ENCODE measurements around the gene TMEM132C. TPM values are rescaled to one million over a fixed set of nuclear protein-coding genes. Genes with fewer than 3 reads are reported as not detected.
"Not testable (repeated sequence)": the region's sequence is repeated elsewhere in the genome, so short reads cannot be mapped to it uniquely, and the experiment has no call there.

Gene TMEM132C
- total and polyA plus RNA-seq, 2 donors (not counting 3 experiments of a cell fraction or from before 2014, with no cell fraction given): not detected

DNA sequence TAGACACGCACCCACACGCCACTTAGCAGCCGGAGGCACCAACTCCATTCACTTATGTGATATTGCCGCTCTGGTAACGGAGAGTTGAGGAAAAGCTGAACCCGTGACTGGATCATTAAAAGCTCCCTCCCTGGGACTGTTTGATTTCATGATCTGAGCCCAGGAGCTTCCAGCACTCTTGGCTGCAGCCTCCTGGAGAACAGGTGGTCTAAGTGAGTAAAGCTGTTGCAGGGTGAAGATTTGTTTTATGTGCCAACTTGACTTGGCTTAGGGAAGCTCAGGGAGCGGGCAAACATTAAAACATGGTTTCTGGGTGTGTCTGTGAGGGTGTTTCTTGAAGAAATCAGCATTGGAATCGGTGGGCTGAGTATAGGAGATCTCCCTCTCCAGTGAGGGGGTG is 16.9 kb upstream of the TMEM132C start:
- TF ChIP-seq EZH2 (IDR thresholded peaks at IDR 0.05; ENCODE audit: borderline replicate concordance, low read depth, low read length, severe bottlenecking): no peak
- DNase-seq (ENCODE audit: low read depth, low spot score) (no peak), FAIRE-seq (no peak)
- H3K79me2 ChIP-seq (ENCODE audit: control insufficient read depth, insufficient read depth, low read length): no peaks in the 10 kb centered on the region
- intact Hi-C loops (cut with micrococcal nuclease): no loop called here
- no peaks in the 10 kb centered on the region for H3K9me1 ChIP-seq (replicated peaks; ENCODE audit: control insufficient read depth, extremely low read depth, insufficient read depth, low read length)
- dilution Hi-C loops (cut with MboI; ENCODE audit: extremely low pct_ligation_motif_present, low sequenced_read_pairs): no loop called here
- H3K27me3 ChIP-seq (ENCODE audit: control insufficient read depth in 2 of 2, insufficient read depth in 2 of 2, low read length in 2 of 2): no peaks in the 10 kb centered on the region
- no peak overlapping the region for H3K4me2 ChIP-seq (ENCODE audit: insufficient read depth, low read length)
- H3K4me1 ChIP-seq (ENCODE audit: control insufficient read depth, extremely low read depth, insufficient read depth, low read length): no peaks in the 10 kb centered on the region
- ChIA-PET CTCF (no interaction called here), POLR2A (no interaction called here)
- H4K20me1 ChIP-seq (replicated peaks; ENCODE audit: control insufficient read depth, extremely low read depth, insufficient read depth, low read length): no peaks in the 10 kb centered on the region
- H2AFZ ChIP-seq (ENCODE audit: low read depth, low read length): no peak overlapping the region
- BruUV-seq (replicated peaks): no TSS peak
- no peak overlapping the region for H3K4me3 ChIP-seq (replicated peaks in 1 of 3; ENCODE audit: insufficient read depth in 1 of 3, low read depth in 1 of 3, low read length in 3 of 3)
- H3K27ac ChIP-seq (ENCODE audit: insufficient read depth, low read depth, low read length): no peak overlapping the region
- H3K36me3 ChIP-seq (ENCODE audit: control insufficient read depth in 2 of 2, extremely low read depth in 1 of 2, insufficient read depth in 2 of 2, low read length in 2 of 2): no peaks in the 10 kb centered on the region
- no peak overlapping the region for H3K9ac ChIP-seq (replicated peaks; ENCODE audit: extremely low read depth, insufficient read depth, low read length)
- peaks cover 7% of the 10 kb centered on the region for H3K9me3 ChIP-seq (replicated peaks; ENCODE audit: control insufficient read depth, insufficient read depth, low read length)

DNA sequence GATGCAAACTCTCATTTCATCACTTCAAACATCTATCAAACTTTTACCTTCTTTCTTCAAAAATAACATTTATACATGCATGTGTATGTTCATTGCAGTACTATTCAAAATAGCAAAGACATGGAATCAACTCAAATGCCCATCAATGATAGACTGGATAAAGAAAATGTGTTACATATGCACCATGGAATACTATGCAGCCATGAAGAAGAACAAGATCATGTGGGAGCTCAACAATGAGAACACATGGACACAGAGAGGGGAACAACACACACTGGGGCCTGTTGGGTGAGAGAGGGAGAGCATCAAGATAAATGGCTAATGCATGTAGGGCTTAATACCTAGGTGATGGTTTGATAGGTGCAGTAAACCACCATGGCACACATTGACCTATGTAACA is 13.1 kb upstream of the TMEM132C start:
- H3K36me3 ChIP-seq (ENCODE audit: control insufficient read depth in 2 of 2, extremely low read depth in 1 of 2, insufficient read depth in 2 of 2, low read length in 2 of 2); H3K27me3 ChIP-seq (ENCODE audit: control insufficient read depth in 2 of 2, insufficient read depth in 2 of 2, low read length in 2 of 2); H3K9ac ChIP-seq (replicated peaks; ENCODE audit: extremely low read depth, insufficient read depth, low read length); H3K79me2 ChIP-seq (ENCODE audit: control insufficient read depth, insufficient read depth, low read length); H3K9me3 ChIP-seq (replicated peaks; ENCODE audit: control insufficient read depth, insufficient read depth, low read length); H3K27ac ChIP-seq (ENCODE audit: insufficient read depth, low read depth, low read length); BruUV-seq (replicated peaks); CTCF ChIA-PET; H4K20me1 ChIP-seq (replicated peaks; ENCODE audit: control insufficient read depth, extremely low read depth, insufficient read depth, low read length); dilution Hi-C loops (cut with MboI; ENCODE audit: extremely low pct_ligation_motif_present, low sequenced_read_pairs); POLR2A ChIA-PET; H2AFZ ChIP-seq (ENCODE audit: low read depth, low read length); FAIRE-seq; H3K4me1 ChIP-seq (ENCODE audit: control insufficient read depth, extremely low read depth, insufficient read depth, low read length); H3K9me1 ChIP-seq (replicated peaks; ENCODE audit: control insufficient read depth, extremely low read depth, insufficient read depth, low read length); intact Hi-C loops (cut with micrococcal nuclease); DNase-seq (ENCODE audit: low read depth, low spot score); H3K4me3 ChIP-seq (replicated peaks in 1 of 3; ENCODE audit: insufficient read depth in 1 of 3, low read depth in 1 of 3, low read length in 3 of 3); H3K4me2 ChIP-seq (ENCODE audit: insufficient read depth, low read length): not testable (repeated sequence)

Data from endothelial cell of umbilical vein (primary cell).